Measurements from ENCODE around the gene RPS6KA2. TPM values are rescaled to one million over a fixed set of nuclear protein-coding genes. Genes with fewer than 3 reads are reported as not detected.

RPS6KA2 gene
- total and polyA plus RNA-seq, 2 experiments from 2014 or later = 45.1 to 49.0 TPM

GRCh38 chr6:166454692-166455515, 172.1 kb downstream of the RPS6KA2 start:
- peaks cover 5% of the 10 kb centered on the region; the same call in 1 of the 2 replicates for H3K36me3 ChIP-seq (ENCODE audit: low read depth)

GRCh38 chr6:166453651-166454050, 173.4 kb downstream of the RPS6KA2 start:
- Histone ChIP-seq H3K4me3 (no peak overlapping the region), H3K9me3 (ENCODE audit: low read depth) (no peaks in the 10 kb centered on the region), H3K9ac (no peak overlapping the region), H3K9me2 (ENCODE audit: insufficient read depth) (no peaks in the 10 kb centered on the region), H3F3A (ENCODE audit: insufficient read depth) (peaks cover 5% of the 10 kb centered on the region; the same call in 1 of the 2 replicates), H3K27ac (no peak overlapping the region), H2AFZ (no peak overlapping the region), H3K36me3 (ENCODE audit: low read depth) (peaks cover 5% of the 10 kb centered on the region; the same call in 1 of the 2 replicates), H4K20me1 (ENCODE audit: insufficient read depth) (no peaks in the 10 kb centered on the region), H3K79me2 (ENCODE audit: insufficient read depth) (no peaks in the 10 kb centered on the region), H3K4me1 (ENCODE audit: insufficient read depth) (no peaks in the 10 kb centered on the region), H3K27me3 (replicated peaks; ENCODE audit: insufficient read depth) (no peaks in the 10 kb centered on the region), H3K4me2 (ENCODE audit: unreplicated experiment) (no peak overlapping the region)
- 90 to 91% methylated on average over 7 of the region's 7 CpGs for WGBS, 2 experiments (ENCODE audit: low coverage in 1 of 2, low lambda C conversion rate in 2 of 2, missing lambda C conversion rate in 2 of 2)
- in situ Hi-C loops (cut with MboI) = no loop called here
- no peak for DNase-seq
- TF ChIP-seq EZH2 (IDR thresholded peaks at IDR 0.05; ENCODE audit: insufficient read depth, poor library complexity, severe bottlenecking) (no peak), EZH2phosphoT487 (IDR thresholded peaks at IDR 0.05; ENCODE audit: insufficient read depth, low read depth) (no peak)

More at GRCh38 chr6:166454692-166455515, 172.1 kb downstream of the RPS6KA2 start:
- no peak overlapping the region for H3K27ac ChIP-seq
- 88 to 89% methylated on average over 25 of the region's 25 CpGs for WGBS, 2 experiments (ENCODE audit: low coverage in 1 of 2, low lambda C conversion rate in 2 of 2, missing lambda C conversion rate in 2 of 2)
- peaks cover 5% of the 10 kb centered on the region; the same call in 1 of the 2 replicates for H3F3A ChIP-seq (ENCODE audit: insufficient read depth)
- H2AFZ ChIP-seq = no peak overlapping the region
- H3K9me2 ChIP-seq (ENCODE audit: insufficient read depth) = no peaks in the 10 kb centered on the region
- TF ChIP-seq EZH2phosphoT487 (IDR thresholded peaks at IDR 0.05; ENCODE audit: insufficient read depth, low read depth) (no peak), EZH2 (IDR thresholded peaks at IDR 0.05; ENCODE audit: insufficient read depth, poor library complexity, severe bottlenecking) (no peak)
- no peak overlapping the region for H3K4me3 ChIP-seq
- H3K4me1 ChIP-seq (ENCODE audit: insufficient read depth) = no peaks in the 10 kb centered on the region
- H3K79me2 ChIP-seq (ENCODE audit: insufficient read depth) = no peaks in the 10 kb centered on the region
- no peaks in the 10 kb centered on the region for H3K27me3 ChIP-seq (replicated peaks; ENCODE audit: insufficient read depth)
- no peaks in the 10 kb centered on the region for H3K9me3 ChIP-seq (ENCODE audit: low read depth)
- H3K4me2 ChIP-seq (ENCODE audit: unreplicated experiment) = no peak overlapping the region
- DNase-seq = no peak
- in situ Hi-C loops (cut with MboI) = no loop called here
- no peaks in the 10 kb centered on the region for H4K20me1 ChIP-seq (ENCODE audit: insufficient read depth)
- H3K9ac ChIP-seq = no peak overlapping the region

- Histone ChIP-seq H3K4me2 (ENCODE audit: unreplicated experiment) (no peak overlapping the region), H3K9me2 (ENCODE audit: insufficient read depth) (no peaks in the 10 kb centered on the region), H3K79me2 (ENCODE audit: insufficient read depth) (no peaks in the 10 kb centered on the region), H3K4me3 (no peak overlapping the region), H4K20me1 (ENCODE audit: insufficient read depth) (no peaks in the 10 kb centered on the region), H3K9ac (no peak overlapping the region), H3K4me1 (ENCODE audit: insufficient read depth) (no peaks in the 10 kb centered on the region), H3K27me3 (replicated peaks; ENCODE audit: insufficient read depth) (no peaks in the 10 kb centered on the region), H3K27ac (no peak overlapping the region), H3K9me3 (ENCODE audit: low read depth) (no peaks in the 10 kb centered on the region), H3F3A (ENCODE audit: insufficient read depth) (peaks cover 5% of the 10 kb centered on the region; the same call in 1 of the 2 replicates), H3K36me3 (ENCODE audit: low read depth) (peaks cover 12% of the 10 kb centered on the region; the same call in 1 of the 2 replicates), H2AFZ (no peak overlapping the region)
- no peak for TF ChIP-seq EZH2 (IDR thresholded peaks at IDR 0.05; ENCODE audit: insufficient read depth, poor library complexity, severe bottlenecking)
- no peak for TF ChIP-seq EZH2phosphoT487 (IDR thresholded peaks at IDR 0.05; ENCODE audit: insufficient read depth, low read depth)
- 72 to 78% methylated on average over 5 of the region's 5 CpGs for WGBS, 2 experiments (ENCODE audit: low coverage in 1 of 2, low lambda C conversion rate in 2 of 2, missing lambda C conversion rate in 2 of 2)
- no peak for DNase-seq
- in situ Hi-C loops (cut with MboI) = no loop called here
Measured at GRCh38 chr6:166450167-166450873, 176.7 kb downstream of the RPS6KA2 start.

- H3K9me2 ChIP-seq (ENCODE audit: insufficient read depth) = no peaks in the 10 kb centered on the region
- H3K36me3 ChIP-seq (ENCODE audit: low read depth) = peaks cover 14% of the 10 kb centered on the region; the same call in 1 of the 2 replicates
- H3K4me2 ChIP-seq (ENCODE audit: unreplicated experiment) = no peak overlapping the region
- TF ChIP-seq EZH2phosphoT487 (IDR thresholded peaks at IDR 0.05; ENCODE audit: insufficient read depth, low read depth) (no peak), EZH2 (IDR thresholded peaks at IDR 0.05; ENCODE audit: insufficient read depth, poor library complexity, severe bottlenecking) (no peak)
- no peak overlapping the region for H3K27ac ChIP-seq
- H3K9me3 ChIP-seq (ENCODE audit: low read depth) = no peaks in the 10 kb centered on the region
- peaks cover 5% of the 10 kb centered on the region; the same call in 1 of the 2 replicates for H3F3A ChIP-seq (ENCODE audit: insufficient read depth)
- H3K27me3 ChIP-seq (replicated peaks; ENCODE audit: insufficient read depth) = no peaks in the 10 kb centered on the region
- no peaks in the 10 kb centered on the region for H4K20me1 ChIP-seq (ENCODE audit: insufficient read depth)
- no peaks in the 10 kb centered on the region for H3K4me1 ChIP-seq (ENCODE audit: insufficient read depth)
- no peaks in the 10 kb centered on the region for H3K79me2 ChIP-seq (ENCODE audit: insufficient read depth)
- DNase-seq = no peak
- in situ Hi-C loops (cut with MboI) = no loop called here
- 67 to 69% methylated on average over 9 of the region's 9 CpGs for WGBS, 2 experiments (ENCODE audit: low coverage in 1 of 2, low lambda C conversion rate in 2 of 2, missing lambda C conversion rate in 2 of 2)
- H3K9ac ChIP-seq = no peak overlapping the region
- no peak overlapping the region for H3K4me3 ChIP-seq
- no peak overlapping the region for H2AFZ ChIP-seq
Measured at GRCh38 chr6:166449641-166450040, 177.4 kb downstream of the RPS6KA2 start.

Measured in GM23248 (cell line).